ENCODE data around the gene PRDM8.

DNA sequence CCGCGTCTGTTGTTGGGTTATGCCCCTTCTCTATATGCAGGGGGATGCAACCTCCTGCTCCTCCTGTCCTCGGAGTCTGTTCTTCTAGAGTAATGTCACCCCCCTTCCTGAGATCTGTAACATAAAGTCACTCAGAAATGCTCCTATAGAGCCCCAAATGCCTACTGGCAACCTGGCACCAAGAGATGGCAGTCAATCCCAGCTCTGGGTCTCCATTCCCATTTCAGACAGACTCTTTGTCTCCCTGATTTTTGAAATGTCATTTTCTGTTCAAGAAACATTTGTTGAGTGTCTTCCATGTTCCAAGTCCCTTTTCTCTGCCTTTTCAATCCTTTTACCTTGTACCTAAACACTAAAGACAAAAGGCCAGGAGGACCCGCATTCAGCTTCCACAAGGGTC is 9.6 kb upstream of the PRDM8 start:
- TF ChIP-seq CTCF (IDR thresholded peaks at IDR 0.05) (no peak), POLR2AphosphoS5 (IDR thresholded peaks at IDR 0.05) (no peak), POLR2A (IDR thresholded peaks at IDR 0.05) (no peak)
